ENCODE results near the gene MLEC.

Gene MLEC

GRCh38 chr12:120739031-120739762 lies 52.2 kb downstream of the MLEC start:
- no peak overlapping the region for H3K9ac ChIP-seq (ENCODE audit: low read length)
- H3K9me3 ChIP-seq (ENCODE audit: low read length) = no peaks in the 10 kb centered on the region
- H3K27me3 ChIP-seq (ENCODE audit: control insufficient read depth in 1 of 2, insufficient read depth in 2 of 2, low read length in 2 of 2) = no peaks in the 10 kb centered on the region
- H3K4me3 ChIP-seq (ENCODE audit: low read depth in 1 of 2, low read length in 2 of 2) = no peak overlapping the region
- H3K36me3 ChIP-seq (ENCODE audit: insufficient read depth, low read length) = peaks cover 2% of the 10 kb centered on the region
- no peak overlapping the region for H3K27ac ChIP-seq (ENCODE audit: low read depth, low read length)
- no peaks in the 10 kb centered on the region for H3K4me1 ChIP-seq (ENCODE audit: insufficient read depth, low read length)

DNA sequence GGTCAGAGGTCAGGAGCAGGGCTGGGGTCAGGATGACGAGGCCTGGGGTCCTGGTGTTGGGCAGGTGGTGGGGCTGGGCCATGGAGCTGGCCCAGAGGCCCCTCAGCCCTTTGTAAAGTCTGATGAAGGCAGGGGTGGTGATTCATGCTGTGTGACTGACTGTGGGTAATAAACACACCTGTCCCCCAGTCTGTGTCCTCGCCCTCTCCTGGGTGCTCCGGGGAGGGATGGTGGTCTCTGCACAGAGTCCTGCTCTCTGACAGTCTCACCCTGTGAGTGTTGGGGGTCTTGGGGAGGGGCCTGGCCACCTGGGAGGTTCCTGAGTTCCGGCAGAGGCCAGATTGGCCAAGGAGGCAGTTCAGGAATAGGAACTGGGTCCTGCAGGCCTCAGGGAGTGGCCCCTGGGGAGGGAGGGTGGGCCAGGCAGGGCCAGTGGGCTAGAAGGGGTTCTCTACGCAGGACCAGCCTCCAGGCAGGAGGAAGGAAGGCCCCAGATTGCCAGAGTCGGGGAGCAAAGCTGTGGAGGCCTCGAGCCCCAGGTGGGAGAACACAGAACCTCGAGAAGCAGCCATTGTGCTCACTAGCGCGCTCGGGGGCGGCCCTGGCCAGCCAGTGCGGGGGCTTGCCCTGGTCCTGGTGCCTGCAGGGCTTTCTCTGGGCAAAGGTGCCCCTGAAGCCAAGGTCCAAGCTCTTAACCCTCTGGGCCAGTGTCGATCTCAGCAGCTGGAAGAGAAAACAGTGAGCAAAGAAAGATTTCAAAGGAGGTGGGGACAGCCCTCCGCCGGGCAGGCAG lies 53.1 kb downstream of the MLEC start:
- Histone ChIP-seq H3K27me3 (ENCODE audit: control insufficient read depth in 1 of 2, insufficient read depth in 2 of 2, low read length in 2 of 2) (no peaks in the 10 kb centered on the region), H3K36me3 (ENCODE audit: insufficient read depth, low read length) (no peaks in the 10 kb centered on the region), H3K9me3 (ENCODE audit: low read length) (no peaks in the 10 kb centered on the region), H3K4me3 (ENCODE audit: low read depth in 1 of 2, low read length in 2 of 2) (no peak overlapping the region), H3K9ac (ENCODE audit: low read length) (no peak overlapping the region), H3K27ac (ENCODE audit: low read depth, low read length) (no peak overlapping the region), H3K4me1 (ENCODE audit: insufficient read depth, low read length) (no peaks in the 10 kb centered on the region)

DNA sequence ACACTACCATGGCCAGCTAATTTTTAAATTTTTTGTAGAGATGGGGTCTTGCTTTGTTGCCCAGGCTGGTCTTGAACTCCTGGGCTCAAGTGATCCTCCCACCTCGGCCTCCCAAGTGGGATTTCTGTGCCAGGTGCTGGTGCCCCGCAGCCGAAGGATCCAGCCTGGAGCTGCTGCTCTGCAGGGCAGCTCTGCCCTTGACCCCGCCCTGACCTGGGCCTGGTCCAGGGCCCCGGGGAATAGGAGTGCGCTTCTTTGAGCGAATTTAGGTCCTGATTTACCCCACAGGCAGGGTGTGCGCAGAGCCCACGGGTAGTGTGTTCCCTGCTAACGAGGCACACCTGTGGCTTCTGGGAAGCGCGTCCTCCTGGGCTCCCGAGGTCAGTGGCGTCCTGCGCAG lies 53.9 kb downstream of the MLEC start:
- Histone ChIP-seq H3K27ac (ENCODE audit: low read depth, low read length) (no peak overlapping the region), H3K27me3 (ENCODE audit: control insufficient read depth in 1 of 2, insufficient read depth in 2 of 2, low read length in 2 of 2) (no peaks in the 10 kb centered on the region), H3K4me1 (ENCODE audit: insufficient read depth, low read length) (no peaks in the 10 kb centered on the region), H3K36me3 (ENCODE audit: insufficient read depth, low read length) (no peaks in the 10 kb centered on the region), H3K4me3 (ENCODE audit: low read depth in 1 of 2, low read length in 2 of 2) (no peak overlapping the region), H3K9ac (ENCODE audit: low read length) (no peak overlapping the region), H3K9me3 (ENCODE audit: low read length) (no peaks in the 10 kb centered on the region)

- Histone ChIP-seq H3K36me3 (ENCODE audit: insufficient read depth, low read length) (no peaks in the 10 kb centered on the region), H3K27me3 (ENCODE audit: control insufficient read depth in 1 of 2, insufficient read depth in 2 of 2, low read length in 2 of 2) (no peaks in the 10 kb centered on the region), H3K9ac (ENCODE audit: low read length) (no peak overlapping the region), H3K4me1 (ENCODE audit: insufficient read depth, low read length) (no peaks in the 10 kb centered on the region), H3K4me3 (ENCODE audit: low read depth in 1 of 2, low read length in 2 of 2) (no peak overlapping the region), H3K27ac (ENCODE audit: low read depth, low read length) (no peak overlapping the region), H3K9me3 (ENCODE audit: low read length) (no peaks in the 10 kb centered on the region)
Measured at GRCh38 chr12:120741476-120742421, 54.8 kb downstream of the MLEC start.

DNA sequence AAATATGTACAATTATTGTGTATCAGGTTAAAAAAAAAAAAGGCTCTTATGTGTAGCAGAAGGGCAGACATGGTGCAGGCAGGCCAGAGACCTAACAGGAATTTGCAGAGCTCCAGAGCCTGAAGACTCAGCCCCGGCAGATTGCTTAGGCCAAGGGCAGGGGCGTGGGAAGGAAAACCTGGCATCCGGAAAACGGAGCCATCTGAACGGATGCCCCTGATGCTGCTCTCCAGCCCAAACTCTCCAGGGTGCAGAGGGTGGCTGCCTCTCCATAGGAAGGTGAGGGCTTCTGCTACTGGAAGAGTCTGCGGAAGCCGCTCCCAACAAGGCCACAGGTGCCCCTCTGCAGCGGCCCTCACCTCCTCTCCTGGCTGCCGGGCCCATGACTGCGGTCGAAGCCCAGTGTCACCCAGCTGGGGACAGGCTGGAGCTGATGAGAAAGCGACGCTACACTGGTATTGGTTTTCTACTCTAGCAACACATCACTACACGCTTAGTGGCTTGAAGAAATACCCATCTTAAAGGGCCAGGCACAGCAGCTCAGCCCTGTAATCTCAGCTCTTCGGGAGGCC lies 58.1 kb downstream of the MLEC start:
- no peak overlapping the region for H3K9ac ChIP-seq (ENCODE audit: low read length)
- no peak overlapping the region for H3K4me3 ChIP-seq (ENCODE audit: low read depth in 1 of 2, low read length in 2 of 2)
- H3K4me1 ChIP-seq (ENCODE audit: insufficient read depth, low read length) = no peaks in the 10 kb centered on the region
- H3K9me3 ChIP-seq (ENCODE audit: low read length) = no peaks in the 10 kb centered on the region
- no peaks in the 10 kb centered on the region for H3K27me3 ChIP-seq (ENCODE audit: control insufficient read depth in 1 of 2, insufficient read depth in 2 of 2, low read length in 2 of 2)
- H3K27ac ChIP-seq (ENCODE audit: low read depth, low read length) = no peak overlapping the region
- H3K36me3 ChIP-seq (ENCODE audit: insufficient read depth, low read length) = no peaks in the 10 kb centered on the region

DNA sequence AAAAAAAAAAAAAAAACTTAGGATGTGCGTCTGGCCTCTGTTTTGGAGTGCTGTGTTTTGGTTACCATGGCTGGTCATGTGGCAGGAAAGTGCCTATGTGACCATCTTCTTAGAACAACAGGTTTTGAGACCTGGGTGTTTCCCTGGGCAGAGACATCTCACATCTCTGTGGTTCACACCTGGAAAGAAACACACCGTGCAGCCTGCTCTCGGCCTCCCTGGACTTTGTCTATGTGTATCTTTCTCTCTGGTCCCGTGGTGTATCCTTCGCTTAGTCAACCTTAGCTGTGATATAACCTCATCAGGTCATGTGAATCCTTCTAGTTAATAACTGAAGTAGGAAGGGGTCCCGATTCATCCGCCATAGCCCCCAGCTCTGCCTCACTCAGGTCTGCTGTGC lies 61.3 kb downstream of the MLEC start:
- H3K9ac ChIP-seq (ENCODE audit: low read length) = no peak overlapping the region
- H3K27ac ChIP-seq (ENCODE audit: low read depth, low read length) = no peak overlapping the region
- no peaks in the 10 kb centered on the region for H3K9me3 ChIP-seq (ENCODE audit: low read length)
- H3K4me3 ChIP-seq (ENCODE audit: low read depth in 1 of 2, low read length in 2 of 2) = no peak overlapping the region
- no peaks in the 10 kb centered on the region for H3K27me3 ChIP-seq (ENCODE audit: control insufficient read depth in 1 of 2, insufficient read depth in 2 of 2, low read length in 2 of 2)
- H3K4me1 ChIP-seq (ENCODE audit: insufficient read depth, low read length) = no peaks in the 10 kb centered on the region
- H3K36me3 ChIP-seq (ENCODE audit: insufficient read depth, low read length) = no peaks in the 10 kb centered on the region

GRCh38 chr12:120749256-120749655 lies 62.3 kb downstream of the MLEC start:
- Histone ChIP-seq H3K9ac (ENCODE audit: low read length) (no peak overlapping the region), H3K27me3 (ENCODE audit: control insufficient read depth in 1 of 2, insufficient read depth in 2 of 2, low read length in 2 of 2) (no peaks in the 10 kb centered on the region), H3K27ac (ENCODE audit: low read depth, low read length) (no peak overlapping the region), H3K4me1 (ENCODE audit: insufficient read depth, low read length) (no peaks in the 10 kb centered on the region), H3K4me3 (ENCODE audit: low read depth in 1 of 2, low read length in 2 of 2) (no peak overlapping the region), H3K36me3 (ENCODE audit: insufficient read depth, low read length) (no peaks in the 10 kb centered on the region), H3K9me3 (ENCODE audit: low read length) (no peaks in the 10 kb centered on the region)

- H3K9me3 ChIP-seq (ENCODE audit: low read length) = no peaks in the 10 kb centered on the region
- H3K36me3 ChIP-seq (ENCODE audit: insufficient read depth, low read length) = no peaks in the 10 kb centered on the region
- no peaks in the 10 kb centered on the region for H3K4me1 ChIP-seq (ENCODE audit: insufficient read depth, low read length)
- no peak overlapping the region for H3K4me3 ChIP-seq (ENCODE audit: low read depth in 1 of 2, low read length in 2 of 2)
- no peaks in the 10 kb centered on the region for H3K27me3 ChIP-seq (ENCODE audit: control insufficient read depth in 1 of 2, insufficient read depth in 2 of 2, low read length in 2 of 2)
- H3K27ac ChIP-seq (ENCODE audit: low read depth, low read length) = no peak overlapping the region
- no peak overlapping the region for H3K9ac ChIP-seq (ENCODE audit: low read length)
Measured at GRCh38 chr12:120750806-120751205, 63.9 kb downstream of the MLEC start.

GRCh38 chr12:120751389-120751788 lies 64.4 kb downstream of the MLEC start:
- Histone ChIP-seq H3K36me3 (ENCODE audit: insufficient read depth, low read length) (no peaks in the 10 kb centered on the region), H3K27ac (ENCODE audit: low read depth, low read length) (no peak overlapping the region), H3K4me1 (ENCODE audit: insufficient read depth, low read length) (no peaks in the 10 kb centered on the region), H3K27me3 (ENCODE audit: control insufficient read depth in 1 of 2, insufficient read depth in 2 of 2, low read length in 2 of 2) (no peaks in the 10 kb centered on the region), H3K9ac (ENCODE audit: low read length) (no peak overlapping the region), H3K4me3 (ENCODE audit: low read depth in 1 of 2, low read length in 2 of 2) (no peak overlapping the region), H3K9me3 (ENCODE audit: low read length) (no peaks in the 10 kb centered on the region)
